Measurements from ENCODE around the gene PCSK7.
A peak's percentile ranks its signal among the peaks of the same experiment; 100 is the strongest.

The PCSK7 gene

GRCh38 chr11:117180020-117180419 lies 51.9 kb downstream of the PCSK7 start:
- DNase-seq, result no peak

- no peak for DNase-seq
Observed at GRCh38 chr11:117179048-117179999, 52.5 kb downstream of the PCSK7 start.

- peak; percentile 35 for DNase-seq
Observed at GRCh38 chr11:117178210-117179034, 53.5 kb downstream of the PCSK7 start, which contains the start of gene SIDT2. SIDT2 (plus strand) TSS chr11:117178743; CDS start chr11:117179264, 521 bp downstream.

GRCh38 chr11:117177534-117178209 lies 54.2 kb downstream of the PCSK7 start:
- DNase-seq, result no peak

GRCh38 chr11:117176186-117176585 lies 55.7 kb downstream of the PCSK7 start:
- no peak for DNase-seq

- DNase-seq, result no peak
Observed at GRCh38 chr11:117175781-117176180, 56.1 kb downstream of the PCSK7 start.

GRCh38 chr11:117175104-117175503 lies 56.8 kb downstream of the PCSK7 start:
- no peak for DNase-seq

GRCh38 chr11:117172724-117173421 lies 59.0 kb downstream of the PCSK7 start:
- no peak for DNase-seq

- no peak for DNase-seq
Observed at GRCh38 chr11:117171404-117172061, 60.3 kb downstream of the PCSK7 start.

- no peak for DNase-seq
Observed at GRCh38 chr11:117171007-117171403, 60.9 kb downstream of the PCSK7 start.

GRCh38 chr11:117170210-117170609 lies 61.7 kb downstream of the PCSK7 start:
- no peak for DNase-seq

GRCh38 chr11:117169736-117170135 lies 62.1 kb downstream of the PCSK7 start:
- no peak for DNase-seq

GRCh38 chr11:117166491-117166890 lies 65.4 kb downstream of the PCSK7 start:
- DNase-seq, result no peak

- no peak for DNase-seq
Observed at GRCh38 chr11:117160826-117161225, 71.0 kb downstream of the PCSK7 start.

GRCh38 chr11:117159892-117160291 lies 72.0 kb downstream of the PCSK7 start:
- no peak for DNase-seq

- no peak for DNase-seq
Observed at GRCh38 chr11:117157507-117157906, 74.4 kb downstream of the PCSK7 start.

GRCh38 chr11:117154468-117154867 lies 77.4 kb downstream of the PCSK7 start:
- DNase-seq, result no peak
